HG03280 (cell line): Measurements from ENCODE around the gene RAB11FIP5.

ENCODE experiments used
- ATAC-seq: cut with Tn5 transposase; IDR thresholded peaks from one replicate; pipeline ENCODE4 v1.9.1; 2021; ENCODE audit warnings: mild to moderate bottlenecking, moderate library complexity; ENCODE audit not compliant: unreplicated experiment

Gene RAB11FIP5

DNA sequence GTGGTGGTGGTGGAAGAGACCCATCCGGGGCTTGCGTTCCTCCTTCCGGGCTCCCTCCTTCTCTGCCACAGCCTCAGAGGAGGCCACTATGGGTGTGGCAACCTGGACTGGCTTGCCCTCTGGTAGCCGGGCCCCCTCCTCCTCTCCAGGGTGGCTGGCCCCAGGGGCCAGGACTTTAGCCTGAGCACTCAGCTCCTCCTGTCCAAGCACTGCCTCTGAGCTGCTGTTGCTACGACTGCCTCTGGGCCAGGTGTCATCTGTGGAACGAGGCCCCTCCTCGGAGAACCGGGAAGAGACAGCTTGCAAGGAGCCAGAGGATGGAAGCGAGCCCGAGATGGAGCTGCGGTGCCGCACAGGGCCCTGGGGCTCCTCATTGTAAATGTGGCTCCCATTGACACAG, 24.5 kb downstream of the RAB11FIP5 start:
- no peak for ATAC-seq

DNA sequence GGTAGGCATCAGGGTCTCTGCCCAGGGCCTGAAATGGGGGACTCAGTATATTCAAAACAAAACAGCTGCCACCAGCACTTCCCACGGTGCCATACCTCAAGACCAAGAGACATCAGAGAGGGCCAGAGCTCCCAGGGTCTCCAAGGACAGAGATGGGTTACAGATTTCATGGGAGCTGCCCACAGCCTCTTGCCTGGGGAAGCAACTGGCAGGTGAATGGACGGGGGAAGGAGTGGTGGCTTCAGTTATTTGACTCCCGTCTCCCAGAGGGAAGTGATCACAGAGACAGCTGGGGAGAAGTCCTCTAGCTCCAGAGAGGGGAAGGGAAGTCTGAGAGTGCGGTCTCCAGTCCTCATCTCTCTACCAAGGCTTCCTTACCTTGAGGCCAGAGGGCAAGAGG, 25.4 kb downstream of the RAB11FIP5 start:
- ATAC-seq, result no peak

DNA sequence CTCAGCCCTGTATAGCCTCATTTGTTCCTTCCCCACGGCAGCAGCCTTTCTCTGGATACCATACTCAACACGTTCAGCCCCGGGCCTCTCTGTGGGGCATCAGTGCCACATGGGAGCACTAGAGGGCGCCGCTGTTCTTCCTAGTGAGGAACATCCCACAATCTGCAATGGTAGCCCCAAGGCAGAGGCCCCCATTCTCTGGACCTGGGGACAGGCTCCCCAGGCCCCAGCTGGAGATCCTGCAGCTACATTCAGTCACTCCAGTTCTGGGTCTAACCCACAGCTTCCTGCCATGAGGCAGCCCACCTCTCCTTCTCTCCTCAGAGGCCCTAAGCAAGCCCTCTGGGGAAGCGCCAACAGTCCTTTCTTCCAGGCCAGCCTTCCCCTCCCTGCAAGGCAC, 27.1 kb downstream of the RAB11FIP5 start:
- peak; percentile 85 for ATAC-seq

GRCh38 chr2:73084971-73085370, 27.8 kb downstream of the RAB11FIP5 start:
- ATAC-seq, result no peak

- ATAC-seq, result no peak
Measured at GRCh38 chr2:73083886-73084800, 28.6 kb downstream of the RAB11FIP5 start.

DNA sequence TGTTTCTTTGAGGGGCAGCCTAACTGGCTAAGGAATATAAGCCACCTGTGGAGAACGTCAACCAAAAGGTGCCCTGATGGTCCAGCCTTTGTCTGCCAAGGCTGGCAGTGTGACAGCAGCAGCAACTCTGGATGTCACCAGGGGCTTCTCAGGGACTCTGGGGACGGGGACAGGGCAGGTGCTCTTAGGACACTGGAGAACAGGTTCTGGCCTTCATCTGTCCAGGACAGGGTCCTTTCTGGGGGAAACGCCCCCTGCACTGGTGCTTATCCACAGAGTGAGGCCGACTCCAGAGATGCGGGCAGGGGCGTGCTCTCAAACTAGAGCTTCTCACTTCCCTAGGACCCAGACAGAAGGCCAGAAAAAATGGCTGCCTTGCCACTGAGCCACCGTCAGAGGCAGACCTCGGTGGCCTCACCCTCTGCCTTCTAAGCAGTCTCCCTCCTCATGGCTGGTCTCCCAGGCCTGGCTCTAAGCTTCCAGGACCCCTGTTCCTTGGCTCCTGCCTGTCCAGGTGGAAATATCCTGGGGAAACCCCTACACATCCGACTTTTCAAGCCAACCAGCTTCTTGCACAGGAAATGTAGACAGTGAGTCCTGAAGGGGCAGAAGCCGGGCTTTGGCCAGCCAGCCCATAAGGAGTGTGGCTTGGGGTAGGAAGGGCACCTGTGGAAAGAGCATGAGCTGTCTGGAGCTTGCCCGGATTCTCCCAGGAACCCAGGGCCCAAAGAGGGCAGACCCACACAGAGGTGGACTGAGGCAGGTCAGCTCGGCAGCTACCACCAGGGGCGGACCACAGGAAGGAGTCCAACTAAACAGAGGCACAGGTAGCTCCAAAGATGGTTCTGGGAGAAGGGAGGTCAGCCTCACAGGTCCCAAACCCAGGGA, 30.0 kb downstream of the RAB11FIP5 start:
- ATAC-seq, result no peak

DNA sequence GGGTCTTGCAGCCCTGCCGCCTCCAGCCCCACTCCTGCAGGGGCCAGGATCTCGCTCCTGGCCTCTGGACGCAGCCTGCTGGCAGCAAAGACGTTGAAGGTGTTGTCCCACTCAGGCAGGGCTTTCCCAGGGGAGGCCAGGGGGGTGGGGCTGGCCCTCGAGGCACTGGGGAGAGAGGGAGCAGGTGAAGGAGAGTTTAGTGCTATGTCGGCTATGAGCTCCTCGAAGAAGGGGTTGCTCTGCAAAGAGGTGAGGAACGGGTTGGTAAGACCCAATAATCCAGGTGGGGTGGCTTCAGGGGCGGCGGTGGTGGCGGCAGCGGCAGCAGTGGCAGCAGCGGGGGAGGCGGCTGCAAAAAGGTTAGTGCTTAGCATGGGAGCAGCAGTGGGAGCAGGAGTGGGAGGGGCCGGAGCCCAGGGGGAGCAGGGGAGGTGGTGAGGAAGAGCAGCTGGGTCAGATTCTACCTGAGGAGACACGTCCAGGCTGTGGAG, 31.5 kb downstream of the RAB11FIP5 start:
- no peak for ATAC-seq

- ATAC-seq, result no peak
Measured at GRCh38 chr2:73080321-73081131, 32.2 kb downstream of the RAB11FIP5 start.

GRCh38 chr2:73079636-73080035, 33.1 kb downstream of the RAB11FIP5 start:
- no peak for ATAC-seq

DNA sequence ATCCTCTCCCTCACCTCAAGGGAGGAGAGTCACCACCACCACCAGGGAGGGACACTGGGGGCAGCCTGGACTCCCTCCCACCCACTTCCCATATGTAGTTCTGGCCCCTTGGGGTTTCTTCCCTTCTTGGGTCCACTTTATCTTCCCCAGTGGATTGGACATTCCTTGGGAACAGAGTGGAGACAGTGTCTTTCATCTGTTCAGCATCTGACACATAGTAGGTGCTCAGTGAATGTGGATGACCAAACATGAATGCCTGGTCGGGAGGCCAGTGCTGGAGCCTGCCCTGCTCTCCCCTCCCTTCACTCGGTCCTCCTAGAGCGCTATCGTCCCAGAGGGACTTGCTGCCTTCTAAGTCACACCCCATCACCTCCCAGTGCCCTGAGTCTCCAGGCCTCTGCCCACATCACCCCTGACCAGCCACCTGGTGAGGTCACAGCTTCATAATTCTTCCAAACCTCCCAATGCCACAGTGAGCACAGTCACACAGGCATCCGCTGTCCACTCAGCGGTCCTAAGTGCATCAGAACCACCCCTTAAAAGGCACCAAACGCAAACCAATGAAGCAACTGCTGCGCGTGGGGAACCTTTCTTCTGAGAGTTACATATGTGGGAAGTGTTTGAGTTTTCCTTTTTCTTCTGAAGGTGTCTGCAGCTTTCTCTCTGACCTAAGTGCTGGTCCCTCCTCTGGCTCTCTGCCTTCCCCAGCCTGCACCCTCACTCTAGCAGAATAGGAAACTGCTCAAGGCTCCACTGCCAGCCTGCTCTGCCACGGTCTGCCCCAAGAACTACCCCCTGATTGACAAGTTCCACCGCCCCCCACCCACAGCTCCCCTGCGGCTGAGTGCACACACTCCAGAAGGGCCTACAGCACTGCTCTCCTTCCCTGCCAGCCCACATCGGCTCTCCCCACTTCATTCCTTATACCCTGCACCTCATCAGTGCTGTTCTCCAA, 34.0 kb downstream of the RAB11FIP5 start:
- no peak for ATAC-seq

DNA sequence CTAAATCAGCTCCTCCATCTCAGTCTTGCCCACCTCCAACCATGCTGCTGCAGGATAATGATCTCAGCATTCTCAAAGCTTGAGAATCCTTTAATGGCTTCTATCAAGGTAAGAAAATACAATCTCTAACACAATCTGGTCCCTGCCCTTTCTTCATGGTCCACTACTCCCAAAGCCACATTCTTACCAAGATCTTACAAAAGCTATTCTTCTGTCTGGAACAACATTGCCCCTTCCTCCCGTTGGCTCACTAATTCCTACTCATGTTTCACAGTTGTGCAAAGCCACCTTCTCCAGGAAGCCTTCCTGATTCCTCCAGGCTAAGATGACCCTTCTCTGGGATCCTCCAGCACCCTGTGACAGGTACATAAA, 35.3 kb downstream of the RAB11FIP5 start:
- no peak for ATAC-seq

DNA sequence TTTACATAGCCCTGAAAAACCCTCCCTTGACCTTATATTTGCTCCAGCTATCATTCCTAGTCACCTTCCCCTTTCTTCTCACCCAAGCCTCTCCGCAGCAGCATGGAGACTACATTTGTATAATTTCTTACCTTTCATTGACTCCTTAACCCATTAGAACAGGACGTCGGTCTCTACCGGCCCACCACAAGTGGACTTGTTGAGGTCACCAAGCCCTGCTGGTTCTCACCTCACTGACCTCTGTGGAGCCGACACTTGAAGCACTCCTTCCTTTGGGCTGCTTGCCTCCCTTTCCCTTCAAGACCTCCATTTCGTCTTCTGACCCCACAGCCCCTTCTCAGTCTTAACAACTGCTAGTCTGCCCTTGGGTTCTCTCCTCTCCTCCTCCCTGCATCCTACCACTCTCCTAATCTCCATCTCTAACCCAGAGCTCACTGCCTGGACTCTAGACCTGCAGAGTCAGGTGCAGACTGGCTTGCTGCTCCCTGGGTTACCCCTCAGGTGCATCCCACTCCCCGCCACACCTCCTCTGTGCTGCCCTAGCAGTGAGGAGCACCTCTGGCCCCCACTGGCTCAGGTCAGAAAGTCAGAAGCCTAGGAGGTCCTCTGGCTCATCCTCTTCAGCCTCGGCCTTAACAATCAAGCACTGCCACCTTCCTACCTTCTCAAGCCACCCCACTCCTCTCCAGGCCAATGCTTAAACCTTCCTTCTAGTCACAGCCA, 35.9 kb downstream of the RAB11FIP5 start:
- ATAC-seq, result no peak

GRCh38 chr2:73075477-73076373, 37.0 kb downstream of the RAB11FIP5 start:
- no peak for ATAC-seq

- ATAC-seq, result no peak
Measured at GRCh38 chr2:73074110-73075069, 38.4 kb downstream of the RAB11FIP5 start.

- ATAC-seq, result no peak
Measured at GRCh38 chr2:73072416-73072815, 40.3 kb downstream of the RAB11FIP5 start.

DNA sequence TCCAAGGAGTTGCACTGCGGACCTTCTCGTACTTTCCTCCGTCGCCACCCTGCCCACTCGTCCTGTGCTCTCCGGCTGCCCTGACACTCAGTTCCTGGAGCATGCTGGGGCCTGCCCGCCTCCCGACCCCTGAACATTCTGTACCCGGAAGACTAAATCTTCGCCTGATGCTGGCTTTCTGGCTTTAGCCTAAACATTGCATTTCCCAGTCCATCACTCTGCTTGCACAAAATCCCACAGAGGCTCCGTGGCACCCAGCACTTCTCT, 40.7 kb downstream of the RAB11FIP5 start:
- ATAC-seq, result no peak
